Osteoblast (primary cell): ENCODE results near the gene MTMR1. TPM values are rescaled to one million over a fixed set of nuclear protein-coding genes. Genes with fewer than 3 reads are reported as not detected.

ENCODE experiments used
- DNase-seq: peaks from one replicate; pipeline ENCODE4 v3.0.0; 2011; ENCODE audit warnings: low spot score, mixed read lengths; ENCODE audit not compliant: insufficient read length; ENCODE audit errors: missing footprints
- H2AFZ ChIP-seq: 2 replicates; pipeline ENCODE4 v1.6.0; 2011; ENCODE audit warnings: mild to moderate bottlenecking, low read length
- H3K27ac ChIP-seq: 2 replicates; pipeline ENCODE4 v1.5.1; 2011; ENCODE audit warnings: mild to moderate bottlenecking, low read depth, low read length, moderate library complexity
- H3K27me3 ChIP-seq: 2 replicates; pipeline ENCODE4 v1.6.0; 2012; ENCODE audit warnings: mild to moderate bottlenecking, control low read depth, inconsistent platforms, low read length, moderate library complexity; ENCODE audit not compliant: insufficient read depth
- H3K36me3 ChIP-seq: 2 replicates; pipeline ENCODE4 v1.5.1; 2011; ENCODE audit warnings: mild to moderate bottlenecking, low read length, control low read depth, moderate library complexity; ENCODE audit not compliant: insufficient read depth
- H3K4me1 ChIP-seq: 2 replicates; pipeline ENCODE4 v1.5.1; 2011; ENCODE audit warnings: mild to moderate bottlenecking, low read length, control low read depth, moderate library complexity; ENCODE audit not compliant: insufficient read depth
- H3K4me2 ChIP-seq: 2 replicates; pipeline ENCODE4 v1.6.0; 2011; ENCODE audit warnings: mild to moderate bottlenecking, low read length; ENCODE audit not compliant: insufficient read depth
- H3K4me3 ChIP-seq: fragments of 200-600 bp; sonication (generic); 3 replicates; pipeline ENCODE4 v1.5.1; 2012; ENCODE audit warnings: mild to moderate bottlenecking, low read length, inconsistent platforms; ENCODE audit not compliant: insufficient read depth
- H3K79me2 ChIP-seq: 2 replicates; pipeline ENCODE4 v1.6.0; 2012; ENCODE audit warnings: mild to moderate bottlenecking, low read length, control low read depth, inconsistent platforms; ENCODE audit not compliant: insufficient read depth
- H3K9me3 ChIP-seq: 2 replicates; pipeline ENCODE4 v1.5.1; 2011; ENCODE audit warnings: low read depth, low read length, control low read depth
- H4K20me1 ChIP-seq: 2 replicates; pipeline ENCODE4 v1.6.0; 2012; ENCODE audit warnings: mild to moderate bottlenecking, low read length, control low read depth; ENCODE audit not compliant: insufficient read depth
- total RNA-seq: library from RNA; depleted of rRNA; stranded (reverse); fragments of >200 nt; gene quantifications from 2 replicates; pipeline ENCODE4 v1.2.3, GENCODE V29; 2012
- TF ChIP-seq, protein P1 (sequence below): IDR thresholded peaks from 2 replicates; pipeline ENCODE4 v1.5.1; 2011; ENCODE audit warnings: mild to moderate bottlenecking, low read depth, low read length, moderate library complexity; ENCODE audit errors: extremely low read depth

The MTMR1 gene
- total RNA-seq, 1 donor, result 17.0 TPM

GRCh38 chrX:150696866-150697265 lies 3.7 kb downstream of the MTMR1 start:
- Histone ChIP-seq H3K4me3 (no peak overlapping the region), H3K4me1 (peaks cover 9% of the 10 kb centered on the region), H3K36me3 (peaks cover 3% of the 10 kb centered on the region), H3K9me3 (peaks cover 1% of the 10 kb centered on the region), H2AFZ (no peak overlapping the region), H3K79me2 (peaks cover 45% of the 10 kb centered on the region), H4K20me1 (no peaks in the 10 kb centered on the region), H3K27ac (no peak overlapping the region), H3K4me2 (no peak overlapping the region), H3K27me3 (no peaks in the 10 kb centered on the region)
- DNase-seq, result no peak
- TF ChIP-seq, protein P1, sequence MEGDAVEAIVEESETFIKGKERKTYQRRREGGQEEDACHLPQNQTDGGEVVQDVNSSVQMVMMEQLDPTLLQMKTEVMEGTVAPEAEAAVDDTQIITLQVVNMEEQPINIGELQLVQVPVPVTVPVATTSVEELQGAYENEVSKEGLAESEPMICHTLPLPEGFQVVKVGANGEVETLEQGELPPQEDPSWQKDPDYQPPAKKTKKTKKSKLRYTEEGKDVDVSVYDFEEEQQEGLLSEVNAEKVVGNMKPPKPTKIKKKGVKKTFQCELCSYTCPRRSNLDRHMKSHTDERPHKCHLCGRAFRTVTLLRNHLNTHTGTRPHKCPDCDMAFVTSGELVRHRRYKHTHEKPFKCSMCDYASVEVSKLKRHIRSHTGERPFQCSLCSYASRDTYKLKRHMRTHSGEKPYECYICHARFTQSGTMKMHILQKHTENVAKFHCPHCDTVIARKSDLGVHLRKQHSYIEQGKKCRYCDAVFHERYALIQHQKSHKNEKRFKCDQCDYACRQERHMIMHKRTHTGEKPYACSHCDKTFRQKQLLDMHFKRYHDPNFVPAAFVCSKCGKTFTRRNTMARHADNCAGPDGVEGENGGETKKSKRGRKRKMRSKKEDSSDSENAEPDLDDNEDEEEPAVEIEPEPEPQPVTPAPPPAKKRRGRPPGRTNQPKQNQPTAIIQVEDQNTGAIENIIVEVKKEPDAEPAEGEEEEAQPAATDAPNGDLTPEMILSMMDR, result no peak

GRCh38 chrX:150697641-150698040 lies 4.4 kb downstream of the MTMR1 start:
- Histone ChIP-seq H3K4me2 (no peak overlapping the region), H3K36me3 (peaks cover 3% of the 10 kb centered on the region), H3K9me3 (no peaks in the 10 kb centered on the region), H3K79me2 (peaks cover 45% of the 10 kb centered on the region), H3K27me3 (no peaks in the 10 kb centered on the region), H3K27ac (no peak overlapping the region), H4K20me1 (no peaks in the 10 kb centered on the region), H2AFZ (no peak overlapping the region), H3K4me1 (peaks cover 9% of the 10 kb centered on the region), H3K4me3 (no peak overlapping the region)
- DNase-seq, result no peak
- TF ChIP-seq, protein P1, result no peak

GRCh38 chrX:150698981-150699380 lies 5.8 kb downstream of the MTMR1 start:
- Histone ChIP-seq H3K79me2 (peaks cover 45% of the 10 kb centered on the region), H3K4me1 (peaks cover 19% of the 10 kb centered on the region), H3K27ac (no peak overlapping the region), H4K20me1 (no peaks in the 10 kb centered on the region), H2AFZ (no peak overlapping the region), H3K36me3 (peaks cover 3% of the 10 kb centered on the region), H3K27me3 (no peaks in the 10 kb centered on the region), H3K4me3 (no peak overlapping the region), H3K4me2 (no peak overlapping the region), H3K9me3 (no peaks in the 10 kb centered on the region)
- TF ChIP-seq, protein P1, result no peak
- no peak for DNase-seq

DNA sequence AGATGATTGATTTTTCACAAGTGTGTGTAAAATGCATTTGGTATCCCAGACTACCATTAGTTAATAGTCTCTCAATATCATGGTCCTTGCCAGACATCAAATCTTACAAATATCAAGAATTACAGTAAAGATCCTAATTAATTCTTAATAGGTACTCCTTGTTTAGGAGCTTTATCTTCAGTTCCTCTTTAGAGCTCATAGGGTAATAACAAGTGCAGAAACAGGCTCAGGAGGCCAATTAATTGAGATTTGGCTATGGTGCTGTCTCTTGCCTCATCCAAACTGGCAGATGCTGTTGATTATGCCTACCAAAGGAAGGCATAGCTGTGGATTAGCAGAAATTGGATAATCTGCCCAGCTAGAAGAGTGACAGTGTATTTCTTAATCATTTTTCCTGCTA lies 6.9 kb downstream of the MTMR1 start:
- H3K4me3 ChIP-seq, result no peak overlapping the region
- peaks cover 17% of the 10 kb centered on the region for H3K4me1 ChIP-seq
- H2AFZ ChIP-seq, result no peak overlapping the region
- peaks cover 3% of the 10 kb centered on the region for H3K36me3 ChIP-seq
- TF ChIP-seq, protein P1, result no peak
- no peak for DNase-seq
- no peak overlapping the region for H3K27ac ChIP-seq
- H3K9me3 ChIP-seq, result no peaks in the 10 kb centered on the region
- H3K27me3 ChIP-seq, result no peaks in the 10 kb centered on the region
- no peaks in the 10 kb centered on the region for H4K20me1 ChIP-seq
- no peak overlapping the region for H3K4me2 ChIP-seq
- H3K79me2 ChIP-seq, result peaks cover 39% of the 10 kb centered on the region
